ENCODE data around the gene DCST1. TPM values are rescaled to one million over a fixed set of nuclear protein-coding genes. Genes with fewer than 3 reads are reported as not detected.
A peak's percentile ranks its signal among the peaks of the same experiment; 100 is the strongest.

The DCST1 gene
- total and polyA plus RNA-seq, 2 of the 8 experiments (the other 6 are each of a cell fraction or from before 2014, with no cell fraction given), result not detected

- no peak; a peak in 1 of 4 replicates for TF ChIP-seq CTCF (IDR thresholded peaks at IDR 0.05; ENCODE audit: control extremely low read depth in 1 of 3, insufficient read depth in 1 of 3, low read depth in 1 of 3, low read length in 3 of 3)
- peak in 1 of 2 experiments; percentile 58; a peak in 1 of 4 replicates for TF ChIP-seq HDAC2 (IDR thresholded peaks at IDR 0.05; ENCODE audit: borderline replicate concordance in 1 of 2, low read depth in 2 of 2, low read length in 2 of 2)
- peak; percentile 95 for TF ChIP-seq MAX (IDR thresholded peaks at IDR 0.05)
- TF ChIP-seq POLR2AphosphoS5 (IDR thresholded peaks at IDR 0.05; ENCODE audit: low read depth, low read length), result no peak
- TF ChIP-seq GABPA (IDR thresholded peaks at IDR 0.05; ENCODE audit: borderline replicate concordance, insufficient read depth, low read length), result no peak
- TF ChIP-seq USF2 (IDR thresholded peaks at IDR 0.05; ENCODE audit: low read length), result peak; percentile 82
- TF ChIP-seq SP2 (IDR thresholded peaks at IDR 0.05; ENCODE audit: low read length), result peak; percentile 50
- TF ChIP-seq TCF12 (IDR thresholded peaks at IDR 0.05; ENCODE audit: low read depth, low read length), result 0 out of 2 replicates have a peak, but pooled peaks have one; percentile 56
- TF ChIP-seq KDM1A (IDR thresholded peaks at IDR 0.05; ENCODE audit: borderline replicate concordance, low read length), result peak; percentile 86; the same call in 1 of the 2 replicates
- TF ChIP-seq SIX5 (IDR thresholded peaks at IDR 0.05; ENCODE audit: low read depth, low read length), result no peak
- 0 out of 2 replicates have a peak, but pooled peaks have one; percentile 8 for TF ChIP-seq ATF3 (IDR thresholded peaks at IDR 0.05; ENCODE audit: insufficient read depth, low read depth, low read length)
These were observed 21.5 kb upstream of the DCST1 start (continued) for GRCh38 chr1:155012026-155012546.
